SH-SY5Y (cell line): ENCODE data around the gene DUT.

Source experiments
- GATA2 ChIP-seq: IDR thresholded peaks from 2 replicates; pipeline ENCODE4 v1.6.1; 2011; ENCODE audit warnings: mild to moderate bottlenecking, low read depth, low read length
- GATA3 ChIP-seq: IDR thresholded peaks from 2 replicates; pipeline ENCODE4 v1.6.1; 2011; ENCODE audit warnings: low read depth, mild to moderate bottlenecking, low read length, moderate library complexity

GRCh38 chr15:48354694-48355303 lies 23.6 kb downstream of the DUT start:
- TF ChIP-seq GATA2 = no peak
- no peak for TF ChIP-seq GATA3
